Measurements from ENCODE around the gene WBP4.
"Not testable (repeated sequence)": the region's sequence is repeated elsewhere in the genome, so short reads cannot be mapped to it uniquely, and the experiment has no call there.

The WBP4 gene

DNA sequence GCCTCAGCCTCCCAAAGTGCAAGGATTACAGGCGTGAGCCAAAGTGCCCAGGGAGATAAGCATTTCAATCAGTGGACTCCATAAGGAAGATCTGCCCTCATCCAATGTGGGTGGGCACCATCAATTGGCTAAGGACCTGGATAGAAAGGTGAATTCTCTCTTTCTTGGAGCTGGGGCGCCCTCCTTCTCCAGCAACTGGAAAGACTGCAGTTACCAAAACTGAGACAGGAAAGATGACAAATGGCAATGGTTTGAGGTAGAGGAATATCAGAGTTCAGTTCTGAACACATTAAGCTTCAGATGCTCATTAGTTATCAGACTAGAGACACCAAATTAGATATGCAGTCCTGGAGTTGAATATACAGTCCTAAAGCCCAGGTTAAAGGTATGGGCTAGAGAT is 31.7 kb upstream of the WBP4 start:
- CTCF ChIA-PET, result interaction anchor here (2.9 to 4.3 kb wide), 2 partner anchors 10 to 25 kb away, joined by 16 to 24 read pairs; partner anchors contain the start of gene ELF1
- no peak for DNase-seq (ENCODE audit: extremely low spot score)
- TF ChIP-seq, protein P1, sequence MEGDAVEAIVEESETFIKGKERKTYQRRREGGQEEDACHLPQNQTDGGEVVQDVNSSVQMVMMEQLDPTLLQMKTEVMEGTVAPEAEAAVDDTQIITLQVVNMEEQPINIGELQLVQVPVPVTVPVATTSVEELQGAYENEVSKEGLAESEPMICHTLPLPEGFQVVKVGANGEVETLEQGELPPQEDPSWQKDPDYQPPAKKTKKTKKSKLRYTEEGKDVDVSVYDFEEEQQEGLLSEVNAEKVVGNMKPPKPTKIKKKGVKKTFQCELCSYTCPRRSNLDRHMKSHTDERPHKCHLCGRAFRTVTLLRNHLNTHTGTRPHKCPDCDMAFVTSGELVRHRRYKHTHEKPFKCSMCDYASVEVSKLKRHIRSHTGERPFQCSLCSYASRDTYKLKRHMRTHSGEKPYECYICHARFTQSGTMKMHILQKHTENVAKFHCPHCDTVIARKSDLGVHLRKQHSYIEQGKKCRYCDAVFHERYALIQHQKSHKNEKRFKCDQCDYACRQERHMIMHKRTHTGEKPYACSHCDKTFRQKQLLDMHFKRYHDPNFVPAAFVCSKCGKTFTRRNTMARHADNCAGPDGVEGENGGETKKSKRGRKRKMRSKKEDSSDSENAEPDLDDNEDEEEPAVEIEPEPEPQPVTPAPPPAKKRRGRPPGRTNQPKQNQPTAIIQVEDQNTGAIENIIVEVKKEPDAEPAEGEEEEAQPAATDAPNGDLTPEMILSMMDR (IDR thresholded peaks at IDR 0.05; ENCODE audit: control extremely low read depth, extremely low read depth, low read depth, missing control alignments), result no peak
- POLR2A ChIA-PET, result no interaction called here

DNA sequence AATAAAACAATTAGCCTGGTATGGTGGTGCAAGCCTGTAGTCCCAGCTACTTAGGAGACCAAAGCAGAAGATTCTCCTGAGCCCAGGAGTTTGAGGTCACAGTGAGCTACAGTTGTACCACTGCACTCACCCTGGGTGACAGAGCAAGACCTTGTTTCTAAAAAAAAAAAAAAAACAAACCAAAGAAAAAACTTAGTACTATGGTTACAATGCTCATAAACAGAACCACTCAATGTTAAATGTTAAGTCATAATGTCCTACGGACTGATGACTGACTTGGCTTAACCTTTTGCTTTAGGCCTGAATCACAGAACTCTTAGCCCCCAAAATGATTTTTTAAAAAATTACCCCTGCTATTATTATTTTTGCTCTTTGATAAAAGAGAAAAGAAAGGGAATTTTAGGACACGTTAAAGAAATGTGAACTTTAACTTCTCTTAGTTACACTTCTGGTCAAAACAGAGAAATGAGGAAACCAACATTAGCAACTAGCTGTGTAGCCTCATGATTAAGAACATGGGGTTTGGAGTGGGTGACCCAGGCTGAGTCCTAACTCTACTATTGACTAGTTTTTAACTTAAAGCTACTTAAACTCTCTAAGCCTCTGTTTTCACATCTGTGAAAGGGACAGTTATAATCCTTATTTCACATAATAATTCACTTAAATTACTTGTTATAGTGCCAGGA is 28.5 kb upstream of the WBP4 start:
- POLR2A ChIA-PET, result no interaction called here
- TF ChIP-seq, protein P1 (IDR thresholded peaks at IDR 0.05; ENCODE audit: control extremely low read depth, extremely low read depth, low read depth, missing control alignments), result no peak
- CTCF ChIA-PET, result interaction anchor here (1.0 to 2.7 kb wide), 5 partner anchors 9 to 95 kb away, joined by 3 to 14 read pairs (median 6); no protein-coding TSS in a partner anchor

DNA sequence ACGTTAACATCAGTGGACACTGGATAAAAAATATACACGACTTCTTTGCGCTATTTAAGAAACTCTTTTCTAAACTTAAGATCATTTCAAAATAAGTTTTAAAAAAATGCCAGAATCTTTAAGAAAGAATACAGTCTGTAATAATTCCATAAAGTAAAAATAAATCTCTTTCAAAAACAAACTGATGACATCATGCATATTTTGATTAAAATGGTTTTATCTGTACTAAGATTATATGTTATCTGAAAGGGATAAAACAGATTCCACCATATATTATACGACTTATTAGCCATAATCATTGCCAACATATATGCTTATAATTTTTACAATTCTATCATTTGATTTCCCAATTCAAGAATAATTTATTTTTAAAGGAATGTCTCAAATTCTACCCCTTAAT is 26.9 kb upstream of the WBP4 start:
- TF ChIP-seq, protein P1 (IDR thresholded peaks at IDR 0.05; ENCODE audit: control extremely low read depth, extremely low read depth, low read depth, missing control alignments), result no peak
- no peak for DNase-seq (ENCODE audit: extremely low spot score)
- POLR2A ChIA-PET, result no interaction called here
- CTCF ChIA-PET, result interaction anchor here (1.7 to 2.7 kb wide), 2 partner anchors 13 to 20 kb away, joined by 6 to 14 read pairs; no protein-coding TSS in a partner anchor

More for the DNA sequence above, 28.5 kb upstream of the WBP4 start:
- DNase-seq (ENCODE audit: extremely low spot score), result no peak

DNA sequence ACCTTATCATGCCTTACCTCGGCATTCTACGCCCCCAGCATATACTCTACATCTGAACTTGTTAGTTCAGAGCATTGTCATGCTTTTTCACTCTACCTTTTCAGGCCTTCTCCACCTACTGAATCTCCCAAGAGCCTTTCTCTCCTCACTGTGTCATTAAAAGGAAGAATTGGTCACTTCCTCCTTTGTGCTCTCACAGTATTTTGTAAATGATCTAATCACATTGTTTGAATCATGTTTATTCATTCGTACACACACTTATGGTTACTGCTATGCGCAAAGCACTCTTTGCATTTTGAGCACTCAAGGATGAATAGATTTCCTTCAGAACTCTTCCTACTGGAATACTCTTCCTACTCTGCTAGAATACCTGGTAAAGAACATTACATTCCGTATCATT is 26.4 kb upstream of the WBP4 start:
- POLR2A ChIA-PET, result no interaction called here
- TF ChIP-seq, protein P1 (IDR thresholded peaks at IDR 0.05; ENCODE audit: control extremely low read depth, extremely low read depth, low read depth, missing control alignments), result no peak
- DNase-seq (ENCODE audit: extremely low spot score), result no peak
- CTCF ChIA-PET, result no interaction called here

DNA sequence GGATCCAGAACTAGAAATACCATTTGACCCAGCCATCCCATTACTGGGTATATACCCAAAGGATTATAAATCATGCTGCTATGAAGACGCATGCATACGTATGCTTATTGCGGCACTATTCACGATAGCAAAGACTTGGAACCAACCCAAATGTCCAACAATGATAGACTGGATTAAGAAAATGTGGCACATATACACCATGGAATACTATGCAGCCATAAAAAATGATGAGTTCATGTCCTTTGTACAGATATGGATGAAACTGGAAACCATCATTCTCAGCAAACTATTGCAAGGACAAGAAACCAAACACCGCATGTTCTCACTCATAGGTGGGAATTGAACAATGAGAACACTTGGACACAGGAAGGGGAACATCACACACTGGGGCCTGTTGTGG is 24.8 kb upstream of the WBP4 start:
- DNase-seq (ENCODE audit: extremely low spot score); POLR2A ChIA-PET; CTCF ChIA-PET: not testable (repeated sequence)

DNA sequence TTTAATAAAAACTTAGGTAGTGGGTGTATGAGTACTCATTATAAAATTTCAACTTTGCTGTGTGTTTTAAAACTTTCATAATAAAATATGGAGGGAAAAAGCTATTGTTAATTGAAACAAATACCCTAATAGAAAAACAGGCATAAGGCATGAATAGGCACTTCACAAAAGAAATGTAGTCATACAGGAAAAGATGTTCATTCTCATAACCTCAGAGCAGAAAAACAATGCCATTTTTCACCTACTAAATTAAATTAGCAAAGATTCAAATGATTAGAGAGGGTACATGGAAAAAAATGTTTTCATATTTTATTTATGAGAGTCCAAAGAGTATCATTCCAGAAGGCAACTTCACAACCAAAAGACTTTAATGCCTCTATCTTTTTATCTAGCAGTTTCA is 21.6 kb upstream of the WBP4 start:
- DNase-seq (ENCODE audit: extremely low spot score), result no peak
- ChIA-PET POLR2A (no interaction called here), CTCF (interaction anchor here (1.2 to 2.9 kb wide), 2 partner anchors 13 to 16 kb away, joined by 3 to 8 read pairs; no protein-coding TSS in a partner anchor)
- TF ChIP-seq, protein P1 (IDR thresholded peaks at IDR 0.05; ENCODE audit: control extremely low read depth, extremely low read depth, low read depth, missing control alignments), result no peak

DNA sequence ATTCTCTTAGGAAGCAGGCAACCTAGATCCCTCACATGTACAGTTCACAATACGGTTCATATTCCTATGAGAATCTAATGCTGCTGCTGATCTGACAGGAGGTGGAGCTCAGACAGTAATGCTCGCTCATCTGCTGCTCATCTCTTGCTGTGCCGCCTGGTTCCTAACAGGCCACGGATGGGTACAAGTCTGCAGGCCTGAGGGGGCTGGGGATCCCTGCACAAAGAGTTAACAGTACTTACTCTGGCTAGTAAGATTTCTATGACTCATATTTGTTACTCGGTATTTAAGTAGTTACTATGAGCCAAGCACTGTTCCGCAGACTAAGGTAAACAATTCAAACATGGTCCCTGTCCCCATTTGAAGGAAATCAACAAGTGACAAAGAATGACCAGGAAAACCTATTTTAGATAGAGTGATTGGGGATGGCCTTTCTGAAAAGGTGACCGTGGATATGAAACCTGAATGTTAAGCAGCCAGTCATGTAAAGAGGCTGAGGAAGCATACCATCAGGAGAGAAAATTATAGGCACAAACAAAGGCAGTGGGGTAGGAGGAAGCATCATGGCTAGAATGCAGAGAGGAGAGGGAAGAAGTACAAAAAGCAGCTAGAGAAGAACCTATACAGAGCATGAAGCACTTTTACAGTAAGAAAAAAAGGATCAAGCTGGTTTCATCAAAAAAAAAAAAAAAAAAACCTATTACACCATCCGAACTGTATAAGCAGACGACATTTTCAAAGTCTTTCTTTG is 20.6 kb upstream of the WBP4 start:
- POLR2A ChIA-PET, result interaction anchor here (0.6 kb wide), 1 partner anchor 246 kb away, joined by 4 read pairs; no protein-coding TSS in a partner anchor
- CTCF ChIA-PET, result interaction anchor here (1.2 to 2.0 kb wide), 2 partner anchors 13 to 15 kb away, joined by 4 to 15 read pairs; no protein-coding TSS in a partner anchor
- DNase-seq (ENCODE audit: extremely low spot score), result no peak
- TF ChIP-seq, protein P1 (IDR thresholded peaks at IDR 0.05; ENCODE audit: control extremely low read depth, extremely low read depth, low read depth, missing control alignments), result no peak

DNA sequence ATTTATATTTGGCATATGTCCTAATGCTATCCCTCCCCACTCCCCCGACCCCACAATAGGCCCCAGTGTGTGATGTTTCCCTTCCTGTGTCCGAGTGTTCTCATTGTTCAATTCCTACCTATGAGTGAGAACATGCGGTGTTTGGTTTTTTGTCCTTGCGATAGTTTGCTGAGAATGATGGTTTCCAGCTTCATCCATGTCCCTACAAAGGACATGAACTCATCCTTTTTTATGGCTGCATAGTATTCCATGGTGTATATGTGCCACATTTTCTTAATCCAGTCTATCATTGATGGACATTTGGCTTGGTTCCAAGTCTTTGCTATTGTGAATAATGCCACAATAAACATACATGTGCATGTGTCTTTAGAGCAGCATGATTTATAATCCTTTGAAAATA is 18.9 kb upstream of the WBP4 start:
- POLR2A ChIA-PET; DNase-seq (ENCODE audit: extremely low spot score): not testable (repeated sequence)
- CTCF ChIA-PET, result interaction anchor here (2.0 kb wide), 1 partner anchor 12 kb away, joined by 15 read pairs; no protein-coding TSS in a partner anchor
